GM18951 (cell line): Measurements from ENCODE around the gene EYA4.
"Not testable (repeated sequence)": the region's sequence is repeated elsewhere in the genome, so short reads cannot be mapped to it uniquely, and the experiment has no call there.

Source experiments
- POLR2A ChIP-seq: IDR thresholded peaks from 4 replicates; pipeline ENCODE4 v1.6.1; 2011; ENCODE audit warnings: mild to moderate bottlenecking; ENCODE audit not compliant: insufficient read length, insufficient read depth; ENCODE audit errors: extremely low read depth
- in situ Hi-C: fragments of 300-500 bp; cut with MboI; formaldehyde crosslinking; loops from one replicate; pipeline ENCODE4 v1.12.0; 2022; ENCODE audit warnings: low sequenced_read_pairs, mixed read lengths, inconsistent platforms; ENCODE audit not compliant: unreplicated experiment

EYA4 gene

DNA sequence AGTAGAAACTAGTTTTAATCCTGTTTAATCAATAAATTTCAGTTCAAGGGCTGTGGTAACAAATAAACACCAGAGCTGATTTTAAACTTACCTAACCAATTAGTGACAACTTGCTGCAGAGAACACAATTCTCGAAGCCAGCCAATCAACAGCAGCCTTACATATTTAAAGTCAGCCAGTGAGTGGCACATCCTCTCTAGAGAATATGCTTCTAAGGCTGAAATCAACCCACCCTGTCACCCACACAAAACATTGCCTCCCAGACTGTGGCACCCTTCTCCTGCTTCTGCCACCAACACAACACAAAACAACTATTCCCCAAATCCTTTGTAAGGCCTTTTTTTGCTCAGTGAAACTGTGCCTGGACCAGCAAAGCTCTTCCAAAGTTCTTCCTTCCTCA is 306.0 kb downstream of the EYA4 start:
- TF ChIP-seq POLR2A: no peak
- in situ Hi-C loops: no loop called here

DNA sequence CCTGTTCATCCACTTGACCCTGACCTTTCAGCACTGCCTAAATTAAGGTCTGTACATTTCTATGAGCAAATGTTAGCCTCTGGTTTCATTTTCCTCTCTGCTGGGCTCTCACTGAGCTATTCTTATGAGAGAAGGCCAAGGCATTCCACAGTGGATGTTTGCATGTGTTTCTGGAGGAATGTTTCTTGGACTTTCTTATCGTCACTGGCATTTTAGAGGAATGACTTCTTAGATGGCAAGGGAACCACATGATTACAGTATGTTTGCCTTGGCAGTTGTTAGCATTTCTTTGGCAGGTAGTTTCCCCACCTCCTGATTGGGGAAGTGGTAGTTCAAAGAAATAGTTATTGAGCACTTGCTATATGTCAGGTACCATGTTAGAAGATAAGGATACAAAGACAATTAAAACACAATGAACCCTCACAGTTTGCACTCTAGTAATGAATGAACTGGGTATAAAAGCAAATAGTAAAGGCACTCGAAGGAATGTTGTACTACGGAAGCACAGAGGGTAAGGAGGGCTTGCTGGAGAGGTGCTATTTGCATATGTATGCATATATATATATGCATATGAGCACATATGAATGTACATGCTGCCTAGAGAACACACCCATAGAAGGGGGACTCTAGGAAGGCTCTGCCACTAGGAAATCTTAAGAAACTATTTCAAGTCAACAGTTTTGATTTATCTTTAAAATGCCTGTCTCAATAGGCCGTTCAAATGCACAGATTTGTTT is 307.4 kb downstream of the EYA4 start:
- in situ Hi-C loops: no loop called here
- TF ChIP-seq POLR2A: no peak

DNA sequence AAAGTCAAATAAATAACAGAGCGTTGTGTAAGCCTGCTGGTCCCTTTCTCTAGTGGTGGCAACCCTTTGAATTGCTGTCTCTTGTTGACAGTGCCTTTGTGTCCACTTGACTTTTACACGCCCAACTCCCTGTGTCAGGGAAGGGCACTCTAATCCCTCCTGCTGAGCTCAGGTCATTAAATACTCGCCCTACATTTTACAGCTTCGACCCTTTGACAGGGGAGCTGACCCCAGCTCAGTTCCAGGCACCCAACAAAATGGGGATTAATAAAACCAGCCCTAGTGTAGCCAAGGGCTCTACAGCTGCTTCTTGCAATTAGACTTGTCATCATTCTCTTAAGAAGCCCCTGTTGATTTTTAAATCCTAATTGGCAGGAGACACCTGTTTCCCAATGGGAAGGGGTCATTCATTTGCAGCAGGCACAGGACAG is 308.2 kb downstream of the EYA4 start:
- in situ Hi-C loops: no loop called here
- TF ChIP-seq POLR2A: no peak

DNA sequence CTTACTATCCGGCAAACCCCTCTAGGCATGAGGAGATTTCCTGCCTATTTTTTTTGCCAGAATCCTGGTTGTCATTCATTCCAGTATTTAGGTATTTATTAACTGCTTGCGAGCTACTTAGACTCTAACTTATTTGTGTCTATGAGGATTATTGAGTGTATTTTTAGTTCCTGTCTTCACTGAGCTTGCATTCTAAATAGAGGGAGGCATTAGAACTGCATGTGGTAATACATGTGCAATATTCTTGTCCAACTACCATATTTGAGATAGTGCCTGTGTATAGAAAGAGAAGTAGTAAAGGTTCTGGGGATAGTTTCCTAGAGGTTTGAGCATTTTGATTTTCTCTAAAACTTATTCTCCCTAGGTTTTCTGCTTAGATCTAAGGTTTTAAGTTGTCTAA is 308.9 kb downstream of the EYA4 start:
- in situ Hi-C loops: no loop called here
- no peak for TF ChIP-seq POLR2A

DNA sequence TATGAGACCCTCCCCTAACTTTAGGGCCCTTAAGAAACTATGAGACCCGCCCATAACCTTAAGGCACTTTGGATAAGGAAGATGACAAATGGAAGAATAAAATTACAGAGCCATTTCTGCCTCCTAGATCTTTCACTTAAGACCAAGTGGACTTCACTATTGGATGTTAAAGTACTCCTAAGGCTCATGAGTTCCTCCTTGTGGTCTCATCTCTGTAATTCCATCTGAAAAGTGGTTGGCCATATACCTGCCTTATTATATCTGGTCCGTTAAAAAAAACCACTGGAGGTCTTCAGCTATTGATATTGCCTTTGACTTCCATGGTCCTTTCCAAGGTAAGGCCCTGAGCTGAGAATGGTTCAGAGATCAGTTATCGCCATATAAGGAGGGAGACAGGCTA is 310.3 kb downstream of the EYA4 start:
- no peak for TF ChIP-seq POLR2A
- in situ Hi-C loops: no loop called here

DNA sequence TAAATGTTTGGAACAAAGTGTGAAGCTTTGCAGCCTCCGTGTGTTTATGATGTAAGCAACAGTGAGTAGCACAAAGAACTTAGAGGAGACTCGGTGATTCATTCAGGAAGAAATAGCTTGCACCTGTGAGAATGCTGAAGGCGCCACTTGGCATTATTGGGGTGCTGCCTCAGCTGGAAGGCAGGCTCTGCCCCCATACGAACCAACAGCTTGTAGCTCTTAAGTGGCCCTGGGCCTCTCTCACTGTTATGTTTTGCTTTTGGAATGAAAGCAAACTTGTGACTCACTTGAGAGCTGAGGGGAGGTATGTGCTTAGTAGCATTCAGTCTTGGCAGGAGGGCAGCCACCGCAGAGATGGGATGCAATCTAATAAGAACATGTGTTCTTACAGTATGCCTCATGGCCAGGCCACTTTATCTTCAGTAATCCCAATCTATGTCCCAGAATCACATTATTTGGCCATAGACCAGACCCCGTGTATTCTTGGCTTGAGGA is 310.7 kb downstream of the EYA4 start:
- in situ Hi-C loops: no loop called here
- no peak for TF ChIP-seq POLR2A

DNA sequence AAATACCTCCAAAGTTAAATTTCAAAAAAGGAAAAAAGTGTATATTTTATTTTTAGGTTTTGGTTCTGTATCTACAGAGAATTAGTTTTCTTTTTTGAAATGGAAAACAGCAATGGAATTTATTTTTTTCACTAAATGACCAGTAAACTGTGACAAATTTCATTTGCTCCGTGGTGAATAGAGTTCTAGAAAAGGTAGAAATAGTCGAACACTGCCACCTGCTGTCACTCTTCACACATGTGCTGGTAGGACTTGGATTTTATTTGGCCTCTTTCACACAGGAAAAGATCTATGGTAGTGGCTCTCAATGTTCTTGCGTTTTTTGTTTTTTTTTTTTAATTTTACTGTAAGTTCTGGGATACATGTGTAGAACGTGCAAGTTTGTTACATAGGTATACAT is 312.5 kb downstream of the EYA4 start:
- no peak for TF ChIP-seq POLR2A
- in situ Hi-C loops: no loop called here

DNA sequence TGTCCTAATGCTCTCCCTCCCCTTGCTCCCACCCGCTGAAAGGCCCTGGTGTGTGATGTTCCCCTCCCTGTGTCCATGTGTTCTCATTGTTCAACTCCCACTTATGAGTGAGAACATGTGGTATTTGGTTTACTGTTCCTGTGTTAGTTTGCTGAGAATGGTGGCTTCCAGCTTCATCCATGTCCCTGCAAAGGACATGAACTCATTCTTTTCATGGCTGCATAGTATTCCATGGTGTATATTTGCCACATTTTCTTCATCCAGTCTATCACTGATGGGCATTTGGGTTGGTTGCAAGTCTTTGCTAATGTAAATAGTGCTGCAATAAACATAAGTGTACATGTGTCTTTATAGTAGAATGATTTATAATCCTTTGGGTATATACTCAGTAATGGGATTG is 313.0 kb downstream of the EYA4 start:
- in situ Hi-C loops: not testable (repeated sequence)

DNA sequence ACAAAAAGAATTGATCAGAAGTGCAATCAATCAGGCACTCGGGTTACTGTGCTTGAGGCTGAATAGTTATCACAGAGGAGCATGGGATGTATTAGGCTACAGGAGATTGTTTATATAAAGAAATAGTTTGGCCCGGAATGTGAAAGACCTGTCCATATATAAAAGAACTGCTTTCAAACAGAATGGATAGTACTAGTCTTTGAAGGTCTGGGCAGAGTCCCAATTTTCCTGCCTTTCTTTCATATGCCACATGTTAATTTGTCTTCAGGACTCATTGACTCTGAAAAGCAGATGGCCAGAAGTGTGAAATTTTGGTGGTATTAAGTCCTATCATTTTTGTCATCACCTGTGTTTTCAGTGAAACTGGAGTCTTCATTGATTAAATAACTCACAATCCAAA is 314.5 kb downstream of the EYA4 start:
- TF ChIP-seq POLR2A: no peak

DNA sequence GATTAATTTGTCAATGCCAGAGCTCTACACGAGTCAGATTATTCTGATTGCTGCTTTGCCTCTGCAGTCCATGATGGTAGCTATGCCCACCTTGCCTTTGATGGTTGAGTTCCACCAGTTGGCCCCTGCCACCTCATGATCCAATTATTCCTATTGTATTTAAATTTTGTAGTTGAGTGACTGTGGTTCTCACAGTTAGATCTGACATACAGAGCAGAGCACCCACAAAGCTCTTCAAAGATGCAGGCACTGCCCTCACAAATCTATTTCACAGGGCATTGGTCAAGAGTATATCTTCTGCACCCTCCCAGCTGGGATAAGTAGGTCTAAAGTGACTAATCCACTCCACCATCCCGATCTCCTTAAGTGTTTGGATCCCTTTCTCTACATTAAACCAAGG is 318.8 kb downstream of the EYA4 start:
- in situ Hi-C loops: no loop called here

More for the DNA sequence above, 314.5 kb downstream of the EYA4 start:
- in situ Hi-C loops: no loop called here

DNA sequence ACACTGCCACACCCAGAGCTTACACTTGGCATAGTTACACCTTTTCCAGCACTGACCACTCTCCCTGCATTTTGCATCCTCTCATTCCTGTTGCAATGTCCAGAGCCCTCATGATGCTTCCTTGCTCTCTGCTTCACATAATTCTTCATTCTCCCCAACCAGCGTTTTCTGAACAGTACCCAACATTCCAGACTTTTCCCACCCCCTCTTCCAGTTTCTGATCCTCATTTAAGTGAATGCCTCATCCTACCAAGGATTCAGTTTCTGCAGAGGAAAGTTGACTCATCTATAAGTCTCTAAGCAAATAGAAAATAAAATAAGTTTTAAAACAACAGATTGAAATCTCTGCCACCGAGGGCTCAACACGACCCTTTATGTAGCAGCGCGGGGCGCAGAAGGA is 326.5 kb downstream of the EYA4 start:
- TF ChIP-seq POLR2A: no peak
- in situ Hi-C loops: no loop called here

More for the DNA sequence above, 318.8 kb downstream of the EYA4 start:
- no peak for TF ChIP-seq POLR2A

DNA sequence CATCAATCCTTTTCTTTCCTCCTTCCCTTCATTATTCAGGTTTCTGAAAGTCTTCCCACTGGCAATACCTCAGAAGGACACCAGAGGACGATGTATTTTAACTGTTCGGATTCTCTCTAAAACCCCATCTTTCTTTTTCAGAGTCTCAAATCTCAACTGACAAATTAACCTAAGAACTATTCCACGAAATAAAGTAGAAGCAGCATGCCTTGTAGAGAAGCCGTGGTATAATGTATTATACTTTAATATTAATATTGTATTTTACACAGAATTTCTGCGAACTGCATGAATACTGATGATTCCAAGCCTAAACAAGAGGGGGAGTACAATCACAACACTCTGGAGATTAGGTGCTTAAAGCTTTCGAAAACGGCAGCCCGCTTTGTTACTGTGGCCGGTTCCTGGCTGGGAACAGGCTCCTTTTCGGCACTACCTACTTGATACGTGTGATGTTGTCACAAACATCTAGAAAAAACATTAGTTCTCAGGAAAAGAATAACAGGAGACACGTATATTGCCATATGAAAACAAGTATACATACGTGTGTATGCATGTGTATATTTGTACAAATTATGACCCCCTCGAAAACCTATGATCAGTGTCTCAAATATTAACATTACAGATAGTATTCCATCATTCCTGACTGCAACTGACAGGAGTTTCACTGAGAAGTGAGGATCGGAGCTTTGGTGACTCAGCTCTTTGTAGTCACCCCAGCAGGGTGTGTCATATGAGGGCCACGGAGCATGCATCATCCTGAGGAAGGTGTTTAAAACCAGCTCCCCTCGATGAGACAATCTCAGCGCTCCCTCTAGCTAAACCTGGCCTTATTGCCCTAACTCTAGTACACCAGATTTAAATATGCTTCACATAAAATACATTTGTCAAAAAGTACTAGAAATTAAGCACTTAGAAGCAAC is 328.1 kb downstream of the EYA4 start:
- in situ Hi-C loops: no loop called here
- TF ChIP-seq POLR2A: no peak

DNA sequence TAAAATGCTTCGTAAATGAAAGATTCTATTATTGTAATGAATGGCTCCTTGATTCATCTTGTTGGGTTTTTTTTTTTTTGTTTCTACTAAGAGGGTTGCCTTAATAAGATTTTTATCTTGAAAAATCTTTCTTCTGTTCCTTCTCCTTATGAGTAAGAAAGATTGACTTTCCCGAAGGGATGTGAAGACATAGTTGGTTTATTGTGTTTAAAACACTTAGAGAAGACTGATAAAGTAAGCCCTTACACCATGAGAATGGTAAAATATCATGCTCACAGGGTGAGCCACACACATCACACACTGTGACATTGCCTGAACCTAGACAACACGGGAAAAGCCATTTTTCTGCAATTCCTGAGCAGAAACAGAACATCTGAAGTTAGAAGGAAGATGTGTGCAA is 330.5 kb downstream of the EYA4 start:
- in situ Hi-C loops: no loop called here
- no peak for TF ChIP-seq POLR2A

DNA sequence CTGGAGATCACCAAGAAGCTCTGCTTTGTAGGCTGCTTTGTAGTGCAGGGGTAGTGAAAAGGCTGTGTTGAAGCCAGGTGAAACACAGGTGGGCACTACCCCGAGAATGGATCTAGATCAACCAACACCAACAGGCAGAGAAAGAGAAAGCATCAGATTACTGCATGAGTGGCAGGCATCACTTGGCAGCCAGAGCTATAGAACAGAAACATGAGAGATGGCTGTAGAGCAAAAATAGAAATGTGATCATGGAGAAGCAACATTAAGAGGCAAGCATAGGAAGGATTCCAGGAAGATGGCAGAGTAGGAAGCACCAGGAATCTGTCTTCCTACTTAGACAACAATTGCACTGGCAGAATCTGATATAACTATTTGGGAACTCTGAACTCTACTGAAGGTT is 336.7 kb downstream of the EYA4 start:
- in situ Hi-C loops: no loop called here
- no peak for TF ChIP-seq POLR2A
